Measurements from ENCODE around the gene GTF2A1. TPM values are rescaled to one million over a fixed set of nuclear protein-coding genes. Genes with fewer than 3 reads are reported as not detected.
A peak's percentile ranks its signal among the peaks of the same experiment; 100 is the strongest.

The GTF2A1 gene
- total RNA-seq, 1 experiment from 2014 or later: 13.9 TPM

DNA sequence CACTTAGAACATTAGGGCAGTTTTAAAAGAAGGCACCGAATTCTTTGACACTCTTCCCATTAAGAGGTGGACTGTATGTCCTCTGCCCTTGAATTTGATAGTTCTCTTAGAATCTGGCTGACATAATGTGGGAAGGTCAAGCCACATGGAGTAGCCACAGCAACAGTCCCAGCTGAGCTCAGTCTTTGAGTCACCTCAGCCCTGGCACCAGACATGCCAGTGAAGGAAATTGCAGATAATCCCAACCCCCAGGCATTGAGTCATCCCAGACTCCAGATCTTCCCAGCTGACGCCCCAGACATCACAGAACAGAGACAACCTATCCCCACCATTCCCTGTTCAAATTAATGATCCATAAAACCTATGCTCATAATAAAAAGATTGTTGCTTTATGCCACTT is 83.4 kb downstream of the GTF2A1 start:
- Histone ChIP-seq H3K4me1 (replicated peaks; ENCODE audit: insufficient read depth) (no peaks in the 10 kb centered on the region), H3K27me3 (ENCODE audit: insufficient read depth, low read depth) (peaks cover 18% of the 10 kb centered on the region), H3K4me2 (no peak overlapping the region), H3K79me2 (ENCODE audit: low read depth) (no peaks in the 10 kb centered on the region), H3F3A (ENCODE audit: insufficient read depth, low read depth) (no peaks in the 10 kb centered on the region), H2AFZ (no peak overlapping the region), H4K20me1 (ENCODE audit: insufficient read depth) (no peaks in the 10 kb centered on the region), H3K4me3 (no peak overlapping the region), H3K36me3 (ENCODE audit: low read depth) (no peaks in the 10 kb centered on the region), H3K9me3 (ENCODE audit: insufficient read depth, low read depth) (no peaks in the 10 kb centered on the region), H3K9me2 (ENCODE audit: insufficient read depth) (no peaks in the 10 kb centered on the region), H3K27ac (no peak overlapping the region)
- intact Hi-C loops (cut with micrococcal nuclease; ENCODE audit: unreplicated experiment): no loop called here
- ChIA-PET CTCF (no interaction called here), POLR2A (ENCODE audit: unreplicated experiment) (no interaction called here)
- TF ChIP-seq EZH2 (IDR thresholded peaks at IDR 0.05; ENCODE audit: low read depth): no peak
- TF ChIP-seq CTCF (conservative IDR thresholded peaks at IDR 0.05): no peak
- no peak for DNase-seq
- no TSS peak for BruUV-seq (replicated peaks)

DNA sequence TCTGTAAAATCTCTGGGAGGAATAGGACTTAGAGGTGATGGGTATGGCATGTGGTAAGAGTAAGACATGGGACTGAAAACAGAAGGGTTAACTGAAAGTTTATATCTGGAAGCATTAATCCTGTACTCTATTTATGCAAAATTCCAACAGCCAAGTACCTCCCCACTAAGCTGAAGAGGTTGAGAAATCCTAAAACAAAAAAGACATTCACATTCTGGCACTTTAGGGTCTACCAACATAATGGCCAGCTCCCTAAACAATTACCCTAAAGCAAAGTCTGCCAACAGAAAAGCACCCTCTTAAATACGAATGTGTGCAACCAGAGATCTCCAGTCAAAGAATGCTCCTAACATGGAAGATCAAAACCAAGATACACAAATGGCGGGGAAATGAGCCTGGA is 87.4 kb downstream of the GTF2A1 start:
- CTCF ChIA-PET: no interaction called here
- no peak for DNase-seq
- BruUV-seq (replicated peaks): no TSS peak
- Histone ChIP-seq H3K4me3 (no peak overlapping the region), H3K9me3 (ENCODE audit: insufficient read depth, low read depth) (no peaks in the 10 kb centered on the region), H4K20me1 (ENCODE audit: insufficient read depth) (no peaks in the 10 kb centered on the region), H3K27ac (no peak overlapping the region), H3K4me1 (replicated peaks; ENCODE audit: insufficient read depth) (no peaks in the 10 kb centered on the region), H2AFZ (no peak overlapping the region), H3K4me2 (no peak overlapping the region), H3K79me2 (ENCODE audit: low read depth) (no peaks in the 10 kb centered on the region), H3K9me2 (ENCODE audit: insufficient read depth) (no peaks in the 10 kb centered on the region), H3K36me3 (ENCODE audit: low read depth) (no peaks in the 10 kb centered on the region), H3K27me3 (ENCODE audit: insufficient read depth, low read depth) (peaks cover 18% of the 10 kb centered on the region), H3F3A (ENCODE audit: insufficient read depth, low read depth) (no peaks in the 10 kb centered on the region)
- POLR2A ChIA-PET (ENCODE audit: unreplicated experiment): no interaction called here
- TF ChIP-seq EZH2 (IDR thresholded peaks at IDR 0.05; ENCODE audit: low read depth) (no peak), CTCF (conservative IDR thresholded peaks at IDR 0.05) (no peak)
- intact Hi-C loops (cut with micrococcal nuclease; ENCODE audit: unreplicated experiment): no loop called here

GRCh38 chr14:81132468-81132867 is 88.3 kb downstream of the GTF2A1 start:
- H3K27ac ChIP-seq: no peak overlapping the region
- H3K79me2 ChIP-seq (ENCODE audit: low read depth): no peaks in the 10 kb centered on the region
- intact Hi-C loops (cut with micrococcal nuclease; ENCODE audit: unreplicated experiment): no loop called here
- no peak for DNase-seq
- ChIA-PET POLR2A (ENCODE audit: unreplicated experiment) (no interaction called here), CTCF (no interaction called here)
- peak overlapping the region; percentile 37; the same call in 1 of the 2 replicates for H2AFZ ChIP-seq
- H3K27me3 ChIP-seq (ENCODE audit: insufficient read depth, low read depth): peaks cover 18% of the 10 kb centered on the region
- no peak overlapping the region for H3K4me2 ChIP-seq
- H3K4me1 ChIP-seq (replicated peaks; ENCODE audit: insufficient read depth): no peaks in the 10 kb centered on the region
- no TSS peak for BruUV-seq (replicated peaks)
- no peaks in the 10 kb centered on the region for H3K9me3 ChIP-seq (ENCODE audit: insufficient read depth, low read depth)
- no peak overlapping the region for H3K4me3 ChIP-seq
- H4K20me1 ChIP-seq (ENCODE audit: insufficient read depth): no peaks in the 10 kb centered on the region
- no peaks in the 10 kb centered on the region for H3K36me3 ChIP-seq (ENCODE audit: low read depth)
- H3K9me2 ChIP-seq (ENCODE audit: insufficient read depth): no peaks in the 10 kb centered on the region
- no peaks in the 10 kb centered on the region for H3F3A ChIP-seq (ENCODE audit: insufficient read depth, low read depth)
- TF ChIP-seq CTCF (conservative IDR thresholded peaks at IDR 0.05) (no peak), EZH2 (IDR thresholded peaks at IDR 0.05; ENCODE audit: low read depth) (no peak)

Measured in PC-9 (cell line).